Erythroblast (primary cell): ENCODE data around the gene THSD4.

Experiments used
- GATA1 ChIP-seq: IDR thresholded peaks from 2 replicates; pipeline ENCODE4 v1.6.1; 2011; ENCODE audit warnings: low read depth, mild to moderate bottlenecking, control low read depth, low read length, moderate library complexity
- POLR2A ChIP-seq: IDR thresholded peaks from 2 replicates; pipeline ENCODE4 v1.6.1; 2011; ENCODE audit warnings: mild to moderate bottlenecking, low read length

DNA sequence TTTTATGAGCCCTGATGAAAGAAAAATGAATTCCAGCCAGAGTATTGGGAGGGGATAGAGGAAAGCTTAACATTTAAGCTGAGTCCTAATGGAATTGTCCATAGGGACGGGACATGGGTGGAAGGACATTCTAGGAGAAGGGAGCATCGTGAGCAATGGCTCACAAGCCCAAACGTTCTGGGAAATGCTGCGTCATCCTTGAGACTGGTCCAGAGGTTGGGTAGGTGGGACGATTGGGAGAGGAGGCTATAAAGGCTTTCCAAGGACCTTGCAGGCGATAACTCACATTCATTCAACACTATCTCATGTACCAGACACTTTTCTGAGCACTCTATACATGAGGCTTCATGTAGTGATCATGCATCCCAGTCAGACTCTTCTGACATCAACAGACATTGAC is 237.5 kb downstream of the THSD4 start:
- TF ChIP-seq POLR2A: no peak
- no peak for TF ChIP-seq GATA1
